CD4-positive, alpha-beta T cell treated with Interleukin-4 for 4 hours (primary cell): ENCODE results near the gene GBP2.

ENCODE experiments used
- DNase-seq: peaks from one replicate; pipeline ENCODE4 v3.0.0-alpha.2; 2020

GBP2 gene

DNA sequence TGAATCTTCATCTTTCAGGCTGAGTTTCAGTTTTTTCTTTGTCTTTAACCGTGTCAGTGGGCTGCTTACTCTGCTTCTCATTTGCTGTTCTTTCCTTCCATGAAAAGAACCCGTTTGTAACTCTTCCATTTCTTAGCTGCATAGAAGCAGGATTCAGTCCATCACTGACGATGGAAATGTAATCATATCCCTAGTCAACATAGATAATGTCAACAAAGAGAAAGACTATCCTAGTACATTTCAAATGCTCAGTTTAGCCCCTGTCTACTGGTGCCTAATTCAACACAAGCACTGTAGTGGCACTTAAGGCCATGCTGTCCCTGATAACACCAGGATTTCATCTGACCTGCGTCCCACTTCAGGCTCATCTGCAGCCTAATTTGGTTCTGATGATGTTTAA, 61.3 kb downstream of the GBP2 start:
- DNase-seq, result no peak

DNA sequence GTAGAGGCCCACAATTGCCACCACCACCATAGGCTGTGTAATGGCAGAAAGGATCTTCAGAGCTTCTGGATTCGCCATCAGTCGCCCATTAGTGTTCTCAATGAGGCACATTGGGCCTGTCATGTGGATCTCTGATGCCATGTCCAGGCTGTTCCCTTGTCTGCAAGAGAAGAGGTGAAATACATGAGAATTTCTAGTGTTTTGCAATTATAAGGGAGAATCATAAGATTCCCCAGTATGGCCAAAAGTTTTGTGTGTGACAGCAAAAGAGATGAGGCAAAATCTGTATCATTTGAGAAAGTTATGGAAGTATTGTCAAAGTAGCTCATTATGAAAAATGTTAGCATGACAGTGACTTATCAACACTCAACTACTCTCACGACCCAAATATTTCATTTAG, 62.8 kb downstream of the GBP2 start:
- no peak for DNase-seq

- no peak for DNase-seq
These were observed 65.8 kb downstream of the GBP2 start for GRCh38 chr1:89060091-89060490.
